GM23338 (cell line): ENCODE results near the gene UBE2G2. TPM values are rescaled to one million over a fixed set of nuclear protein-coding genes. Genes with fewer than 3 reads are reported as not detected.

Experiments
- ATAC-seq: fragments of 200-7000 bp; cut with Tn5 transposase; 3 replicates; pipeline ENCODE4 v1.9.1; 2020
- DNase-seq: peaks from one replicate; pipeline ENCODE4 v3.0.0-alpha.2; 2015; ENCODE audit warnings: low spot score
- H2AFZ ChIP-seq: fragments of 200-600 bp; sonication (generic); 2 replicates; pipeline ENCODE4 v1.8.0; 2016; ENCODE audit warnings: antibody characterized with exemption, mild to moderate bottlenecking, moderate library complexity
- H3F3A ChIP-seq: fragments of 200-600 bp; sonication (generic); replicated peaks from 2 replicates; pipeline ENCODE4 v1.8.0; 2017; ENCODE audit warnings: antibody characterized with exemption, mixed run types, low read depth
- H3K27ac ChIP-seq: fragments of 200-600 bp; sonication (generic); 2 replicates; pipeline ENCODE4 v1.6.1; 2016; ENCODE audit warnings: low read depth
- H3K27me3 ChIP-seq: fragments of 200-600 bp; sonication (generic); 2 replicates; pipeline ENCODE4 v1.8.0; 2016; ENCODE audit warnings: mild to moderate bottlenecking, mixed run types, moderate library complexity; ENCODE audit not compliant: insufficient read depth
- H3K36me3 ChIP-seq: fragments of 200-600 bp; sonication (generic); 2 replicates; pipeline ENCODE4 v1.8.0; 2016; ENCODE audit warnings: mild to moderate bottlenecking; ENCODE audit not compliant: insufficient read depth
- H3K4me1 ChIP-seq: fragments of 200-600 bp; sonication (generic); 2 replicates; pipeline ENCODE4 v1.8.0; 2016; ENCODE audit warnings: mild to moderate bottlenecking, moderate library complexity; ENCODE audit not compliant: insufficient read depth
- H3K4me2 ChIP-seq: fragments of 200-600 bp; sonication (generic); 2 replicates; pipeline ENCODE4 v1.7.1; 2017; ENCODE audit warnings: mixed run types
- H3K4me3 ChIP-seq: fragments of 200-600 bp; sonication (generic); 2 replicates; pipeline ENCODE4 v1.6.1; 2016; ENCODE audit warnings: mixed run types
- H3K79me2 ChIP-seq: fragments of 200-600 bp; sonication (generic); replicated peaks from 2 replicates; pipeline ENCODE4 v1.8.0; 2017; ENCODE audit warnings: mild to moderate bottlenecking; ENCODE audit not compliant: insufficient read depth
- H3K9me2 ChIP-seq: fragments of 200-600 bp; sonication (generic); 2 replicates; pipeline ENCODE4 v1.8.0; 2017; ENCODE audit not compliant: insufficient read depth
- H4K20me1 ChIP-seq: fragments of 200-600 bp; sonication (generic); replicated peaks from 2 replicates; pipeline ENCODE4 v1.8.0; 2017; ENCODE audit warnings: mild to moderate bottlenecking; ENCODE audit not compliant: insufficient read depth
- H3K27ac Mint-ChIP-seq: 2 replicates; pipeline ENCODE4 v1.8.0; 2020; ENCODE audit warnings: inconsistent platforms, mild to moderate bottlenecking, moderate library complexity, mixed read lengths
- H3K27me3 Mint-ChIP-seq: 3 replicates; pipeline ENCODE4 v1.8.0; 2022; ENCODE audit warnings: low read depth, mild to moderate bottlenecking, moderate library complexity, mixed read lengths, inconsistent platforms; ENCODE audit not compliant: insufficient read depth, poor library complexity
- H3K36me3 Mint-ChIP-seq: 3 replicates; pipeline ENCODE4 v1.8.0; 2021; ENCODE audit warnings: low read depth, mild to moderate bottlenecking, inconsistent platforms, moderate library complexity, mixed read lengths
- H3K4me1 Mint-ChIP-seq: 3 replicates; pipeline ENCODE4 v1.8.0; 2020; ENCODE audit warnings: mild to moderate bottlenecking, inconsistent platforms, mixed read lengths
- H3K4me3 Mint-ChIP-seq: 3 replicates; pipeline ENCODE4 v1.8.0; 2021; ENCODE audit warnings: moderate library complexity, mild to moderate bottlenecking, inconsistent platforms, mixed read lengths
- H3K9me3 Mint-ChIP-seq: 3 replicates; pipeline ENCODE4 v1.8.0; 2020; ENCODE audit warnings: moderate library complexity, mild to moderate bottlenecking, inconsistent platforms, mixed read lengths
- CREB1 ChIP-seq: fragments of 250-450 bp; sonication (Bioruptor Pico); IDR thresholded peaks from 2 replicates; pipeline ENCODE4 v1.5.0; 2020; ENCODE audit warnings: low read depth, mild to moderate bottlenecking, moderate library complexity
- EZH2 ChIP-seq: fragments of 200-600 bp; sonication (generic); IDR thresholded peaks from one replicate; pipeline ENCODE4 v1.8.0; 2017; ENCODE audit warnings: antibody characterized with exemption, mild to moderate bottlenecking, low read depth; ENCODE audit not compliant: unreplicated experiment
- EZH2phosphoT487 ChIP-seq: fragments of 200-600 bp; sonication (generic); IDR thresholded peaks from one replicate; pipeline ENCODE4 v1.8.1; 2018; ENCODE audit warnings: antibody characterized with exemption; ENCODE audit not compliant: unreplicated experiment
- JUNB ChIP-seq: IDR thresholded peaks from one replicate; pipeline ENCODE4 v1.6.1; 2016; ENCODE audit warnings: antibody characterized with exemption; ENCODE audit not compliant: unreplicated experiment
- NANOG ChIP-seq: IDR thresholded peaks from 2 replicates; pipeline ENCODE4 v1.6.1; 2016; ENCODE audit warnings: antibody characterized with exemption, borderline replicate concordance
- POLR2AphosphoS5 ChIP-seq: IDR thresholded peaks from 2 replicates; pipeline ENCODE4 v1.6.1; 2016; ENCODE audit warnings: antibody characterized with exemption, low read depth
- STAT1 ChIP-seq: IDR thresholded peaks from one replicate; pipeline ENCODE4 v1.6.1; 2016; ENCODE audit warnings: antibody characterized with exemption; ENCODE audit not compliant: unreplicated experiment
- ZNF331 ChIP-seq: fragments of 250-450 bp; sonication (Bioruptor Pico); IDR thresholded peaks from 2 replicates; pipeline ENCODE4 v1.5.0; 2020; ENCODE audit warnings: low read depth, mild to moderate bottlenecking, moderate library complexity
- polyA plus RNA-seq: library from polyadenylated mRNA; unstranded; fragments of >200 nt; fragmentation: Nextera tagmentation; extraction: Ambion mirVana; gene quantifications from 2 replicates; pipeline ENCODE4 v1.2.1, GENCODE V29; 2016
- total RNA-seq: library from RNA; depleted of rRNA; stranded (reverse); fragments of >200 nt; shearing (Covaris generic); gene quantifications from 2 replicates; pipeline ENCODE4 v1.2.3, GENCODE V29; 2014
- TF ChIP-seq, protein P1 (sequence below): IDR thresholded peaks from one replicate; pipeline ENCODE4 v1.6.1; 2018; ENCODE audit warnings: antibody characterized with exemption; ENCODE audit not compliant: unreplicated experiment

UBE2G2 gene
- total and polyA plus RNA-seq, 2 experiments from 2014 or later: 66.4 to 100 TPM

GRCh38 chr21:44757731-44758130 lies 43.9 kb downstream of the UBE2G2 start:
- H3K4me2 ChIP-seq: no peak overlapping the region
- H3K79me2 ChIP-seq: no peaks in the 10 kb centered on the region
- peaks cover 7% of the 10 kb centered on the region; the same call in 2 of the 3 replicates for H3K36me3 Mint-ChIP-seq
- H3K4me3 ChIP-seq: no peak overlapping the region
- no peaks in the 10 kb centered on the region for H4K20me1 ChIP-seq
- H3K9me2 ChIP-seq: no peaks in the 10 kb centered on the region
- H3F3A ChIP-seq: no peaks in the 10 kb centered on the region
- no peak overlapping the region for H2AFZ ChIP-seq
- no peak overlapping the region for H3K4me3 Mint-ChIP-seq
- DNase-seq: no peak
- no peaks in the 10 kb centered on the region; the same call in 1 of the 2 replicates for H3K36me3 ChIP-seq
- H3K9me3 Mint-ChIP-seq: peaks cover 17% of the 10 kb centered on the region
- no peak overlapping the region for H3K27ac ChIP-seq
- H3K4me1 Mint-ChIP-seq: peaks cover 24% of the 10 kb centered on the region
- peaks cover 1% of the 10 kb centered on the region; the same call in 1 of the 2 replicates for H3K4me1 ChIP-seq
- TF ChIP-seq POLR2AphosphoS5: no peak
- H3K27me3 Mint-ChIP-seq: peaks cover 3% of the 10 kb centered on the region
- H3K27me3 ChIP-seq: no peaks in the 10 kb centered on the region
- no peak overlapping the region for H3K27ac Mint-ChIP-seq
- no peak for ATAC-seq

DNA sequence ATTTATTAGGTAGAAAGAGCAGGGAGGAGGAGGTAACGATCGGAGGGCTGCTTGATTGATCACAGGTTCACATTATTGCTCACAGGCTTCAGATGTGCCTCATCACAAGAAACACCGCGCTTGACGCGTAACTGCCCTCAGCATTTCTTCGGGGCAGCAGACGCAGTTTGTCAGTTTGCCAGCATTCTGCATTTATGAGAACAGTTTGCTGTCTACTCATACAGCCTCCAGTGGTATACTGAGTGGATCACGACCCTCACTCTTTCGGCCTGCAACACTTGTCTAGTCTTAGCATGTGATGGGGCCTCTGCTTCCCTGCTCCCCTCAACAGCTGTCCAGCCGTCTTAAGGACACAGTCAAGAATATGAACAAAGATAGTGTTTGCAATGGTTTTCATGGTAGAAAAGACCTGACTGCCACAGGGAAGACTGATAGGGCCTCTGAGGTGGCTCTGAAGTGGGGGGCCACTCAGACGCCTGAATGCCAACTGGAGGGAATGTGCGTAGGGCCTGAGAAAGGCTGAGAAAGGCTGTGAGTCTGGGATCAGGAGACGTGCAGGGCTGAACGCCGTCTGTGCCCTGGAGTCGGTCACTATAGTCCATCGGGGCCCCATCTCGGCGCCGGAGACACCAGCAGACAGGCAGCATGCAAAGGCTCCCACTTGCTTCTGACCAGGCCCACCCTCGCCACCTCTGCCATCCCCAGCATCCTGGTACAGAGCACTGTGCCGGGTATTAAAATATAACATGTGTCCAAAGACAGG lies 45.0 kb downstream of the UBE2G2 start:
- Histone ChIP-seq H3K9me2 (no peaks in the 10 kb centered on the region), H3K36me3 (no peaks in the 10 kb centered on the region; the same call in 1 of the 2 replicates), H3K27ac (no peak overlapping the region), H3K79me2 (no peaks in the 10 kb centered on the region), H3K4me1 (peaks cover 7% of the 10 kb centered on the region), H3K4me3 (no peak overlapping the region), H3K4me2 (no peak overlapping the region), H2AFZ (no peak overlapping the region), H3F3A (no peaks in the 10 kb centered on the region), H3K27me3 (no peaks in the 10 kb centered on the region), H4K20me1 (no peaks in the 10 kb centered on the region)
- Mint-ChIP-seq H3K4me1 (peaks cover 35% of the 10 kb centered on the region), H3K36me3 (peaks cover 7% of the 10 kb centered on the region; the same call in 2 of the 3 replicates), H3K9me3 (peaks cover 17% of the 10 kb centered on the region), H3K4me3 (no peak overlapping the region), H3K27ac (no peak overlapping the region), H3K27me3 (peaks cover 5% of the 10 kb centered on the region)
- DNase-seq: no peak
- no peak for ATAC-seq
- no peak for TF ChIP-seq EZH2
- TF ChIP-seq, protein P1, sequence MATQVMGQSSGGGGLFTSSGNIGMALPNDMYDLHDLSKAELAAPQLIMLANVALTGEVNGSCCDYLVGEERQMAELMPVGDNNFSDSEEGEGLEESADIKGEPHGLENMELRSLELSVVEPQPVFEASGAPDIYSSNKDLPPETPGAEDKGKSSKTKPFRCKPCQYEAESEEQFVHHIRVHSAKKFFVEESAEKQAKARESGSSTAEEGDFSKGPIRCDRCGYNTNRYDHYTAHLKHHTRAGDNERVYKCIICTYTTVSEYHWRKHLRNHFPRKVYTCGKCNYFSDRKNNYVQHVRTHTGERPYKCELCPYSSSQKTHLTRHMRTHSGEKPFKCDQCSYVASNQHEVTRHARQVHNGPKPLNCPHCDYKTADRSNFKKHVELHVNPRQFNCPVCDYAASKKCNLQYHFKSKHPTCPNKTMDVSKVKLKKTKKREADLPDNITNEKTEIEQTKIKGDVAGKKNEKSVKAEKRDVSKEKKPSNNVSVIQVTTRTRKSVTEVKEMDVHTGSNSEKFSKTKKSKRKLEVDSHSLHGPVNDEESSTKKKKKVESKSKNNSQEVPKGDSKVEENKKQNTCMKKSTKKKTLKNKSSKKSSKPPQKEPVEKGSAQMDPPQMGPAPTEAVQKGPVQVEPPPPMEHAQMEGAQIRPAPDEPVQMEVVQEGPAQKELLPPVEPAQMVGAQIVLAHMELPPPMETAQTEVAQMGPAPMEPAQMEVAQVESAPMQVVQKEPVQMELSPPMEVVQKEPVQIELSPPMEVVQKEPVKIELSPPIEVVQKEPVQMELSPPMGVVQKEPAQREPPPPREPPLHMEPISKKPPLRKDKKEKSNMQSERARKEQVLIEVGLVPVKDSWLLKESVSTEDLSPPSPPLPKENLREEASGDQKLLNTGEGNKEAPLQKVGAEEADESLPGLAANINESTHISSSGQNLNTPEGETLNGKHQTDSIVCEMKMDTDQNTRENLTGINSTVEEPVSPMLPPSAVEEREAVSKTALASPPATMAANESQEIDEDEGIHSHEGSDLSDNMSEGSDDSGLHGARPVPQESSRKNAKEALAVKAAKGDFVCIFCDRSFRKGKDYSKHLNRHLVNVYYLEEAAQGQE: no peak
- no peak for TF ChIP-seq JUNB
- TF ChIP-seq NANOG: no peak

DNA sequence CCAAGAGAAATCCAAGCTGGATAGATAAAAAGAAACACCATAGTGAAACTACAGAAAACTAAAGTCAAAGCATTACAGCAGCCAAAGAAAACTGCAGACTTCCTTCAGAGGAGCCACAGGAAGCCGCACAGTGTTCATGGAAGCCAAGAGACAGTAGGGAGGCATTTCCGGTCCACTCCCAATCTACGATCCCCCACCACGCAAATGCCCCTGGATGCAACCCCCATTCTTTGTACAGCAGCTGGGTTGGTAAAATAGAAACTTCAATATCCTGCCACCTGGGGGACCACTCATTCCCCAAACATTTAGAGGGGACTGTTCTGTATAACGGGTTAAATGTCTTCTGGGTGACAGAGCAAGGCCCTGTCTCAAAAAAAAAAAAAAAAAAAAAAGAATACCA lies 46.4 kb downstream of the UBE2G2 start:
- H3K4me1 Mint-ChIP-seq: peaks cover 31% of the 10 kb centered on the region
- no peak overlapping the region for H3K4me3 Mint-ChIP-seq
- H3K27me3 Mint-ChIP-seq: peaks cover 7% of the 10 kb centered on the region
- no peak overlapping the region for H3K4me2 ChIP-seq
- peaks cover 14% of the 10 kb centered on the region for H3K4me1 ChIP-seq
- H4K20me1 ChIP-seq: no peaks in the 10 kb centered on the region
- no peaks in the 10 kb centered on the region for H3K9me2 ChIP-seq
- DNase-seq (no peak), ATAC-seq (no peak)
- peaks cover 7% of the 10 kb centered on the region; the same call in 2 of the 3 replicates for H3K36me3 Mint-ChIP-seq
- no peak overlapping the region for H2AFZ ChIP-seq
- TF ChIP-seq ZNF331 (CRISPR knock-in tag): no peak
- TF ChIP-seq NANOG: no peak
- TF ChIP-seq STAT1: no peak
- no peak for TF ChIP-seq CREB1 (CRISPR knock-in tag)
- TF ChIP-seq EZH2phosphoT487: no peak
- TF ChIP-seq, protein P1: no peak
- TF ChIP-seq EZH2: no peak
- TF ChIP-seq JUNB: no peak
- no peaks in the 10 kb centered on the region for H3K79me2 ChIP-seq
- H3K27ac Mint-ChIP-seq: no peak overlapping the region
- peaks cover 14% of the 10 kb centered on the region for H3K9me3 Mint-ChIP-seq
- H3K27ac ChIP-seq: no peak overlapping the region
- no peaks in the 10 kb centered on the region for H3F3A ChIP-seq
- H3K4me3 ChIP-seq: no peak overlapping the region
- no peaks in the 10 kb centered on the region; the same call in 1 of the 2 replicates for H3K36me3 ChIP-seq
- no peaks in the 10 kb centered on the region for H3K27me3 ChIP-seq
